ENCODE data around the gene ACBD5.
"Not testable (repeated sequence)": the region's sequence is repeated elsewhere in the genome, so short reads cannot be mapped to it uniquely, and the experiment has no call there.

ACBD5 gene

GRCh38 chr10:27241652-27242472 is 1.3 kb upstream of the ACBD5 start:
- peak; percentile 96 for DNase-seq (ENCODE audit: low read depth, low spot score)
- H3K4me3 ChIP-seq (ENCODE audit: low read length) = peak overlapping the region; percentile 84

- DNase-seq (ENCODE audit: low read depth, low spot score) = peak; percentile 23
- peak overlapping the region; percentile 84 for H3K4me3 ChIP-seq (ENCODE audit: low read length)
These were observed 534 bp upstream of the ACBD5 start for GRCh38 chr10:27241010-27241651.

GRCh38 chr10:27237531-27237930 is 3.1 kb downstream of the ACBD5 start:
- not testable (repeated sequence) for H3K4me3 ChIP-seq (ENCODE audit: low read length); DNase-seq (ENCODE audit: low read depth, low spot score)

- DNase-seq (ENCODE audit: low read depth, low spot score) = not testable (repeated sequence)
These were observed 3.9 kb downstream of the ACBD5 start for GRCh38 chr10:27236589-27237128.

GRCh38 chr10:27235706-27236105 is 4.9 kb downstream of the ACBD5 start:
- H3K4me3 ChIP-seq (ENCODE audit: low read length) = no peak overlapping the region
- DNase-seq (ENCODE audit: low read depth, low spot score) = no peak

More at GRCh38 chr10:27236589-27237128, 3.9 kb downstream of the ACBD5 start:
- H3K4me3 ChIP-seq (ENCODE audit: low read length) = not testable (repeated sequence)

- H3K4me3 ChIP-seq (ENCODE audit: low read length) = no peak overlapping the region
- no peak for DNase-seq (ENCODE audit: low read depth, low spot score)
These were observed 10.6 kb downstream of the ACBD5 start for GRCh38 chr10:27230022-27230421.

- peak; percentile 41 for DNase-seq (ENCODE audit: low read depth, low spot score)
- H3K4me3 ChIP-seq (ENCODE audit: low read length) = no peak overlapping the region
These were observed 14.8 kb downstream of the ACBD5 start for GRCh38 chr10:27225642-27226257.

- H3K4me3 ChIP-seq (ENCODE audit: low read length) = no peak overlapping the region
- no peak for DNase-seq (ENCODE audit: low read depth, low spot score)
These were observed 15.5 kb downstream of the ACBD5 start for GRCh38 chr10:27225011-27225590.

- no peak overlapping the region for H3K4me3 ChIP-seq (ENCODE audit: low read length)
- peak; percentile 35 for DNase-seq (ENCODE audit: low read depth, low spot score)
These were observed 16.6 kb downstream of the ACBD5 start for GRCh38 chr10:27223964-27224363.

GRCh38 chr10:27207350-27207749 is 33.2 kb downstream of the ACBD5 start:
- no peak for DNase-seq (ENCODE audit: low read depth, low spot score)
- H3K4me3 ChIP-seq (ENCODE audit: low read length) = no peak overlapping the region

- DNase-seq (ENCODE audit: low read depth, low spot score) = no peak
- H3K4me3 ChIP-seq (ENCODE audit: low read length) = no peak overlapping the region
These were observed 36.8 kb downstream of the ACBD5 start for GRCh38 chr10:27203806-27204205.

GRCh38 chr10:27197980-27198620 is 42.5 kb downstream of the ACBD5 start:
- H3K4me3 ChIP-seq (ENCODE audit: low read length) = no peak overlapping the region
- DNase-seq (ENCODE audit: low read depth, low spot score) = no peak

GRCh38 chr10:27192284-27192683 is 48.3 kb downstream of the ACBD5 start:
- no peak for DNase-seq (ENCODE audit: low read depth, low spot score)
- no peak overlapping the region for H3K4me3 ChIP-seq (ENCODE audit: low read length)

GRCh38 chr10:27190508-27190907 is 50.1 kb downstream of the ACBD5 start:
- no peak for DNase-seq (ENCODE audit: low read depth, low spot score)
- H3K4me3 ChIP-seq (ENCODE audit: low read length) = no peak overlapping the region

- no peak overlapping the region for H3K4me3 ChIP-seq (ENCODE audit: low read length)
- DNase-seq (ENCODE audit: low read depth, low spot score) = no peak
These were observed 51.7 kb downstream of the ACBD5 start for GRCh38 chr10:27188897-27189296.

GRCh38 chr10:27188259-27188658 is 52.3 kb downstream of the ACBD5 start:
- DNase-seq (ENCODE audit: low read depth, low spot score) = no peak
- H3K4me3 ChIP-seq (ENCODE audit: low read length) = no peak overlapping the region

- no peak overlapping the region for H3K4me3 ChIP-seq (ENCODE audit: low read length)
- no peak for DNase-seq (ENCODE audit: low read depth, low spot score)
These were observed 70.7 kb downstream of the ACBD5 start for GRCh38 chr10:27169849-27170248.

GRCh38 chr10:27158421-27158820 is 82.2 kb downstream of the ACBD5 start:
- no peak overlapping the region for H3K4me3 ChIP-seq (ENCODE audit: low read length)
- DNase-seq (ENCODE audit: low read depth, low spot score) = no peak

GRCh38 chr10:27157150-27157549 is 83.4 kb downstream of the ACBD5 start:
- DNase-seq (ENCODE audit: low read depth, low spot score) = no peak
- no peak overlapping the region for H3K4me3 ChIP-seq (ENCODE audit: low read length)
